Stimulated activated CD4-positive, alpha-beta T cell treated with anti-CD3 and anti-CD28 coated beads, TNF-alpha, amount 100 ng/mL, for 48 hours (primary cell): ENCODE measurements around the gene USP6.
A peak's percentile ranks its signal among the peaks of the same experiment; 100 is the strongest.
"Not testable (repeated sequence)": the region's sequence is repeated elsewhere in the genome, so short reads cannot be mapped to it uniquely, and the experiment has no call there.

Experiments used
- DNase-seq, 3 donors: peaks; one replicate each; pipeline ENCODE4 v3.0.0-alpha.2; 2020; ENCODE audit warnings: low read depth in 3 of 3

Gene USP6

DNA sequence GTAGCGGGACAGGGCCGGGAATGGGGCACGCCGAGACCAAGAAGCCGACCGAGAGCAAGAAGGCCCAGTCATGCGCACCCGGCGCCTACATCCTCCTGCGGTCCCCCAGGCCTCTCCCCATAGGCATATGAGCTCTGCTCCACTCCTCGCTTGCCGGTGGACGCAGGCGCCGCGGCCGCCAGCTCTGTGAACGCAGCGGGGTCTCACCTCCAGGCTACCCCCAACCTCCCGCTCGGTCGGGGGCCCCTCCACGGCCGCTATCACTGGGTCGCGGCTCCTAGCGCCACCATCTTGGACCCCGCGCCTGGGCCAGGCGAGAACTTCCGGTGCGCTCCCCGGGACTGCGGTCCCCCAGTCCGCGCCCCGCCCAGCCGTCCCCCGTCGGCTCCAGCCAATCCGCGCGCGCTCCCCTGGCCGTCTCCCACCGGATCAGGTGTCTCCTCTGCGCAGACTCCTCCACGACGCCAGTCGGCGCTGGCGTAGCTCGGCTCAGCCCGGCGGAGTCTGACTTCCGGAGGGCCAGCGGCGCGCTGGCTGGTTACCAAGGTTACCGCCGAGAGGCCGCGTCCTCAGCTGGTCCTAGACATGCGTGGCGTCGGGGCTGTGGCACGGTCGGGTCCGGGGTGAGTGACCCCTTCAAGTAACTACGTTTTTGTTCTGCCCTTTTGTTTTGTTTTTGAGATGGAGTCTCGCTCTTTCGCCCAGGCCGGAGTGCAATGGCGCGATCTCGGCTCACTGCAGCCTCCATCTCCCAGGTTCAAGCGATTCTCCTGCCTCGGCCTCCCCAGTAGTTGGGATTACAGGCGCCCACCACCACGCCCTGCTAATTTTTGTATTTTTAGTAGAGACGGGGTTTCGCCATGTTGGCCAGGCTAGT lies 75.9 kb downstream of the USP6 start, which contains the start of gene ZNF594:
Gene ZNF594 (minus strand): TSS at position 328 of the 877 bp plus-strand sequence. CDS start 7,612 bp downstream, outside the sequence.
- DNase-seq, result peak; percentile 94 to 97 (median 96)

DNA sequence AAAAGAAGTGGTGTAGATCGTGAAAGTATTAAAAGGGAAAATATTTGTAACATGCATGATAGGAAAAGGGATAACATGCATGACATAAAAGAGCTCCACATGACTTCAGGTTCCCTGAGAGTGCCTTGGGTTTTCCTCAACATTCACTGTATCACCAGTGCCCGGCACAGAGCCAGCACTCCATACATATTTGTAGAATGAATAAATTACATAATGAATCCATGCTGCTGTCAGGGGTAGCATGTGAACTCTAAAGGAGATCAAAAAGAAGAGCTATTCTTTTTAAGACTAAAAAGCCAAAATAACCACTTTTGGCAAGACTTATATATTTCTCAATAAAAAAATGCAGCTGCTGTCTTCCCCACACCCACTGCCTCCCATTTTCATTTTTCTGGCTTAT lies 78.5 kb downstream of the USP6 start:
- DNase-seq, result no peak

DNA sequence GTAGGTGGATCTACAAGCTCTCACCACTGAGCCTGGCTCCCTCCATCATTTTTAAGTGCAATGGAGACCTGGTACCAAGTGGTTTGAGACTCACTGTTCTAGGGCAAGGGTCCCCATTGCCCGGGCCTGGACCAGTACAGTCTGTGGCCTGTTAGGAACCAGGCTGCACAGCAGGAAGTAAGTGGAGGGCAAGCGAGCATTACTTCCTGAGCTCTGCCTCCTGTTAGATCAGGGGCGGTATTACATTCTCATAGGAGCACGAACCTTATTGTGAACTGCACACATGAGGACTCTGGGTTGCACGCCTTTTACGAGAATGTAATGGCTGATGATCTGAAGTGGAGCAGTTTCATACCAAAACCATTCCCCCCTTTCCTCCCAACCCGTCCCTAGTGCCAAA lies 82.6 kb downstream of the USP6 start:
- no peak for DNase-seq

DNA sequence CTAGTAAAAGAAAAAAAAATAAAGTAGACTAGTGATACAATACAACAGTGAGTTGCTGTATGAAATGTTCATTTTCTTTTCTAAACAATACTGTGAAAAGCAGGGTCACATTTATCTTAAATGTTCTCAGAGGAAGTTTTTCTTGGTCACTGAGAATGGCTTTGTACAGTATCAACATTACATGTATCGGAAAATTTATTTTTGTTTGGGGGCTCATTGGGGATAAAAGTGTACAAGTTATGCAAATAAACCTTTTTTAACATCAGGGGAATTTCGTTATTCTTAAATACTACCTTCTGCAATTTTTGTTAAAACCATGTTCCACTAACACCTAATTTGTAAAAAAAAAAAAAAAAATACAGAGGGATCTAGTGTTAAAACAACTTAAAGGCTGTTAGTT lies 84.5 kb downstream of the USP6 start:
- DNase-seq, result no peak

DNA sequence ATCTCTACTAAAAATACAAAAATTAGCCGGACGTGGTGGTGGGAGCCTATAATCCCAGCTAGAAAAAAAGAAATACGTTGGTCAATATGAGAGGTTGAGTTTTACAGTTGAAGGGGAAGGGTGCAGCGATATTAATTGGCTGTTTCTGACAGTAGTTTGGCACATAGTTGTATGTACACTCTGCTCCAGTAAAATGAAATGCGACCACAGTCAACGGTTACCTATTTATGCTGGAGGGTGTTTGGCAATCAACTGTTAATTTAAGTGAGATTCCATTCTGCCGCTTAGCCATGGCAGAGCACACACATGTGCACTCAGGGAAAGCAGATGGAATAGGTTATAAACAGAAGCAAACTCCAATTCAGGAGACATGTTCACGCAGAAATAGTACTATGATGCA lies 85.2 kb downstream of the USP6 start:
- no peak for DNase-seq

DNA sequence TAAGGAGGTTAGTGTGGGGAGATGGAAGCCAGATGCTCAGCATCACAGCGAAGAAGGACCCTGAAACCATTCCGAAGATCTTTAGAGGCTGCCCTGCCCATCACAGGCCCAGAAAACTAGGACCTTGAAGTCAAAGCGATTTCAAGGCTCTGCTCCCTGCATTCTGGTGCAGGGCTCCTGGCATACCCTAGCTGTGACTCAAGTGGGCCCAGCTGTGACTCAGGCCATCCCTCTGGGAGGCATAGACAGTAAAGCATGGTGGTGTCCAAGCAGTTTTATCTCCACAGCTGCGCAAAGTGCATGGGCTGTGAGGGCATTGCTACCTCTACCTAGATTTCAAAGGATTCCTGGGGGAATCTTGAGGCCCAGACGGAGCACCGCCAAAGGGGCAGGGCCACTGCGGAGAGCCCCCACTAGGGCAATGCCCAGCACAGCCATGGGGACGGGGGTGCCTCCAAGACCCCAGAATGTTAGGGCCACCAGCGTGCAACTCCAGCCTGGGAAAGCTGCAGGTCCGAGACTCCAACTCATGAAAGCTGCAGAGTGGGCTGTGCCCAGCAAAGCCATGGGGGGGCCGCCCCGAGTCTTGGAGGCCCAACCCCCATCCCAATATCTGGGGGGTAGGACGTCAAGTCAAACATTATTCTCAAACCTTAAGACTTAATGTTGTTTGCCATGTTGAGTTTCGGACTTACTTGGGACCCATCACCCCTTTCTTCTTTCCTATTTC lies 87.5 kb downstream of the USP6 start:
- no peak for DNase-seq

DNA sequence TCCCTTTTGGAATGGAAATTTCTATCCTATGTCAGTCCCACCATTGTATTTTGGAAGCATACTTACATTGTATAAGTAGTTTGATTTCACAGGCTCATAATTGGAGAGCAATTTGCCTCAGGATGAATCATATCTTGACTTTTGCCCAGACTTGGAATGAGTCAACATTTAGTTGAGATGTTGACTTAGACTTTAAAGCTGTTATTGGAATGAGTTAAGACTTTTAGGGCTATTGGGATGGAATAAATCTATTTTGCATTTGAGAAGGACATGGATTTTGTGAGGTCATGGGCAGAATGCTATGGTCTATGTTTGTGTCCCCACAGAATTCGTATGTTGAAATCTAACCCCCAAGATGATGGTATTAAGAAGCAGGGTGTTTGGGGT lies 88.1 kb downstream of the USP6 start:
- DNase-seq, result no peak

DNA sequence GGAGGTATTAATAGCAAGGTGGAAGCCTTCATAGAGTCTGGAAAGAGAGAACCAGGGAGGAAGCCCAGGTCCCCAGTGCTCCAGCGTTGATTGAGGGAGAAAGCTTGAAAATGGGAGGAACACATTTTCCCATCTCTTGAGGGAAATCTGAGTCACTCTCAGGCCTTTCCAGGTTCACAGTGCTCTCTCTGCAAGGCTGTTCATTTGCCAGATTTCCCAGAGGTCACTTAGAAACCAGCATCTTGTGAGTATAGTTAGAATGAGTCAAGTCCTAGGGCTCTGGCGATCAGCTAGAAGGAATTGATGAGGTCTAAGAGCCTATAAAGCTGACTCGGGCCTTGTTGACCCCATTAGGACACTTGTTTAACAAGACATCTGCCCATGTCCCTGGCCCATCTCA lies 93.6 kb downstream of the USP6 start:
- no peak for DNase-seq

DNA sequence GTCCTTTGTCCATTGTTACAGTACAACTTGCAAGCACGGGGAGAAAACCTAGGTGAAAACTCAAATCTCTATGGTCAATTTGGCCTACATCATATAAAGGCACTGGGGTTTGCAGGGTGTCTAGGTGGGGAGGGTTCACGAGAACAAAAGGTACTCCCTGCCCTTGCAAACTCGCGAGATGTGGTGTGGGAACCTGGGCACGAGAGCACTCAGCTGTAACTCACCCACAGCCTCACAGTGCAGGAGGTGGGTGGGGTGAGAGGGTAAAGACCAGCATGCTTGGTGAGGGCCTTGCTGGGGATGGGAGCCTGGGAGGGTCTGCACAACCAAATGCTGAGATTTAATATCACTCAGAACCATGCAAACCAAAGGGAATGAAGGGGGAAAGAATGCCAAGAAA lies 94.3 kb downstream of the USP6 start:
- DNase-seq, result no peak

DNA sequence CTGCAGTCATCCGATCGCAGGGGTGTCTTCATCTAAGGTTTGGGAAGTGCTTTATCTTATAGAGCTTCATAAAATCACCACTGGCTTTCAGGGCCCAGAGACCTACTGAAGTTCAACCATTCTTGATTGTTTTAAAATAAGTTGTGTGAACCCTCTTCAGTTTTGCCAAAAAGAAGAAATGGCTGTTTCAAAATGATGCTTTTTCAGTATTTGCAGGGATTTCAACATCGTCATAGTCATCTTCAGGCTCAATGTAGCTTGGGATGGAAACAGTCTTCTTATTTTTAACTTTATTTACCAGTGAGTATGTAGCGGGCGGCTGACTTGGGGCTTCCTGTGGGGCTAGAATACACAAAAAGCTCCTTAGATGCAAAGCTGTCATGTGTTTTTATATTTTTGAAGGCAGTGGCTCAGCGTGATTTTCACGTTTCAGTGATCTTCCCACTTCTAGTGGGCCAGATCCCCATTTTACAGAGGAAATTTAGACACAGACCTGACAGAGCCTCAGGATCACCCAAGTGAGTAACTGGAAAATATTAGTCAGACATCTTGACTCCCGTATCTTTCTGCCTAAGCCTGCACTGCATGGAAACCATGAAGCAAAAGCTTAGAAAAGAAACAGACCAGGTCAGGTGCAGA lies 94.9 kb downstream of the USP6 start:
- no peak for DNase-seq

DNA sequence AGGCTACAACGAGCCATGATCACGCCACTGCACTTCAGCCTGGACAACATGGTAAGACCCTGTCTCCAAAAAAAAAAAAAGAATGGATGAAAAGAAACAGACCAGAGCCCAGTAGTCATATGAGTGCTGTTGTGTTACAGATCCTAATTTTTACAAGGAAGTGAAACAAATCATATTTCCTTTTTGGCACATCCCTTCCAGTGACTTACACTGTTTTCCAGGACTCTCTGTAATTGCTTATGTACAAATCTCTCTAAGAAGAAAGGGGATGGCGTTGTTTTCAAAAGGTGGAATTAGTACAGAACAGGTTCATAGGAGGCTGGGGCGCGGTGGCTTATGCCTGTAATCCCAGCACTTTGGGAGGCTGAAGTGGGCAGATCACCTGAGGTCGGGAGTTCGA lies 95.6 kb downstream of the USP6 start:
- no peak for DNase-seq

DNA sequence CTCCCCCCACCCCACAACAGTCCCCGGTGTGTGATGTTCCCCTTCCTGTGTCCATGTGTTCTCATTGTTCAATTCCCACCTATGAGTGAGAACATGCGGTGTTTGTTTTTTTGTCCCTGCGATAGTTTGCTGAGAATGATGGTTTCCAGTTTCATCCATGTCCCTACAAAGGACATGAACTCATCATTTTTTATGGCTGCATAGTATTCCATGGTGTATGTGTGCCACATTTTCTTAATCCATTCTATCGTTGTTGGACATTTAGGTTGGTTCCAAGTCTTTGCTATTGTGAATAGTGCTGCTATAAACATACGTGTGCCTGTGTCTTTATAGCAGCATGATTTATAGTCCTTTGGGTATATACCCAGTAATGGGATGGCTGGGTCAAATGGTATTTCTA lies 101.7 kb downstream of the USP6 start:
- not testable (repeated sequence) for DNase-seq

DNA sequence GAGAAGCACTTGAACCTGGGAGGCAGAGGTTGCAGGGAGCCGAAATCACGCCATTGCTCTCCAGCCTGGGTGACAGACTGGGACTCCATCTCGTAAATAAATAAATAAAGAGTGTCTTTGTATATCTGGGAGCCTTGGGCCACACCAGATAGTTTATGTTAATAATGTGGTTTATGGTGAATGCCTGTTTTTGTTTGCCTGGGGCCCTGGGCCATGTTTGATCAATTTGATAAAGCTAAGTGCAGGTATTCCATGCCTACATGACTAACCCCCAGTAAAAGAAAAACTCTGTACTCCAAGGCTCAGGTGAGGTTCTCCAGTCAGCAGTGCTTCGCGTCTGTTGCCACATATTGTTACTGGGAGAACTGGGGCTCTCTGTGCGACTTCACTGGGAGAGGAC lies 103.7 kb downstream of the USP6 start:
- no peak for DNase-seq

DNA sequence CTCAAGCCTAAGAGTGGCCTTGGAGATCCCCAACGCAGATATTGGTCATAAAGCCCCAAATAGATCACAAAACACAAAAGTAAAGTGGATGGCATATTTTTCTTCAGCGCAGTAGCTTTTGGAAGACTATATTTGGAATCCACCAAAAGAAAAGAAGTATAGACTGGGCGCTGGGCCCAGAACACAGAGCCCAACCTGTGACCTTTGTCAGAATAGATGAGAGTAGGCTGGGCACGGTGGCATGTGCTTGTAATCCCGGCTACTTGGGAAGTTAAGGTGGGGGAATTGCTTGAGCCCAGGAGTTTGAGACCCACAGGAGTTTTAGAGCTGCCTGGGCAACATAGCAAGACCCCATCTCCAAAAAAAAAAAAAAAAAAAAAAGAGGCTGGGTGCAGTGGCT lies 104.2 kb downstream of the USP6 start:
- no peak for DNase-seq

DNA sequence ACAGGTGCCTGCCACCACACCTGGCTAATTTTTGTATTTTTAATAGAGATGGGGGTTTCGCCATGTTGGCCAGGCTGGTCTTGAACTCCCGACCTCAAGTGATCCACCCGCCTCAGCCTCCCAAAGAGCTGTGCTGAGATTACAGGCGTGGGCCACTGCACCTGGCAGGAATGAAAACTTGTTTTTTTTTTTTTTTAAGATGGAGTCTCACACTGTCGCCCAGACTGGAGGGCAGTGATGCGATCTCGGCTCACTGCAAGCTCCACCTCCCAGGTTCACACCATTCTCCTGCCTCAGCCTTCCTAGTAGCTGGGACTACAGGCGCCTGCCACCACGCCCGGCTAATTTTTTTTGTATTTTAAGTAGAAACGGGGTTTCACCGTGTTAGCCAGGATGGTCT lies 106.1 kb downstream of the USP6 start:
- not testable (repeated sequence) for DNase-seq
